Umbilical cord (tissue), 2 donors: ENCODE measurements around the gene TCF23. TPM values are rescaled to one million over a fixed set of nuclear protein-coding genes. Genes with fewer than 3 reads are reported as not detected.

Experiments
- DNase-seq: peaks from one replicate; pipeline ENCODE4 v3.0.0-alpha.2; 2015; ENCODE audit warnings: low spot score
- total RNA-seq: library from RNA; depleted of rRNA; stranded (reverse); fragments of >200 nt; gene quantifications from one replicate; pipeline ENCODE4 v1.2.3, GENCODE V29; 2014; ENCODE audit warnings: low replicate concordance; ENCODE audit not compliant: insufficient read depth

TCF23 gene
- total RNA-seq, 1 donor from 2014 or later: 1.7 TPM

- no peak for DNase-seq
These were observed 19.9 kb upstream of the TCF23 start for GRCh38 chr2:27128668-27129571.

GRCh38 chr2:27130396-27130795 lies 18.4 kb upstream of the TCF23 start:
- DNase-seq: no peak

GRCh38 chr2:27131429-27131828 lies 17.4 kb upstream of the TCF23 start:
- DNase-seq: no peak

- DNase-seq: no peak
These were observed 15.5 kb upstream of the TCF23 start for GRCh38 chr2:27133195-27133875.

- peak; percentile 98 for DNase-seq
These were observed 14.7 kb upstream of the TCF23 start, which contains the start of gene PREB for GRCh38 chr2:27133905-27134780. TSS of gene PREB (minus strand) at chr2:27134636. CDS start at chr2:27134421, 215 bp downstream.

- no peak for DNase-seq
These were observed 13.9 kb upstream of the TCF23 start for GRCh38 chr2:27134781-27135477.

- no peak for DNase-seq
These were observed 13.3 kb upstream of the TCF23 start for GRCh38 chr2:27135478-27135955.

- no peak for DNase-seq
These were observed 12.1 kb upstream of the TCF23 start for GRCh38 chr2:27136751-27137150.

GRCh38 chr2:27137322-27137935 lies 11.4 kb upstream of the TCF23 start:
- no peak for DNase-seq

- DNase-seq: no peak
These were observed 10.7 kb upstream of the TCF23 start for GRCh38 chr2:27138111-27138510.

GRCh38 chr2:27139310-27139709 lies 9.5 kb upstream of the TCF23 start, which contains the start of gene PRR30:
TSS of gene PRR30 (minus strand) at chr2:27139410. CDS start at chr2:27138329, 1,081 bp downstream.
- no peak for DNase-seq

GRCh38 chr2:27143285-27143684 lies 5.5 kb upstream of the TCF23 start:
- DNase-seq: no peak

GRCh38 chr2:27145682-27146081 lies 3.1 kb upstream of the TCF23 start:
- DNase-seq: no peak

GRCh38 chr2:27147935-27148334 lies 869 bp upstream of the TCF23 start:
- DNase-seq: no peak

- DNase-seq: no peak
These were observed 984 bp downstream of the TCF23 start for GRCh38 chr2:27149570-27150405.

GRCh38 chr2:27150639-27151230 lies 1.9 kb downstream of the TCF23 start:
- no peak for DNase-seq

GRCh38 chr2:27152102-27152795 lies 3.4 kb downstream of the TCF23 start:
- DNase-seq: no peak

GRCh38 chr2:27152796-27153464 lies 4.1 kb downstream of the TCF23 start:
- no peak for DNase-seq
